ENCODE data around the gene NFIA.
A peak's percentile ranks its signal among the peaks of the same experiment; 100 is the strongest.

The NFIA gene

DNA sequence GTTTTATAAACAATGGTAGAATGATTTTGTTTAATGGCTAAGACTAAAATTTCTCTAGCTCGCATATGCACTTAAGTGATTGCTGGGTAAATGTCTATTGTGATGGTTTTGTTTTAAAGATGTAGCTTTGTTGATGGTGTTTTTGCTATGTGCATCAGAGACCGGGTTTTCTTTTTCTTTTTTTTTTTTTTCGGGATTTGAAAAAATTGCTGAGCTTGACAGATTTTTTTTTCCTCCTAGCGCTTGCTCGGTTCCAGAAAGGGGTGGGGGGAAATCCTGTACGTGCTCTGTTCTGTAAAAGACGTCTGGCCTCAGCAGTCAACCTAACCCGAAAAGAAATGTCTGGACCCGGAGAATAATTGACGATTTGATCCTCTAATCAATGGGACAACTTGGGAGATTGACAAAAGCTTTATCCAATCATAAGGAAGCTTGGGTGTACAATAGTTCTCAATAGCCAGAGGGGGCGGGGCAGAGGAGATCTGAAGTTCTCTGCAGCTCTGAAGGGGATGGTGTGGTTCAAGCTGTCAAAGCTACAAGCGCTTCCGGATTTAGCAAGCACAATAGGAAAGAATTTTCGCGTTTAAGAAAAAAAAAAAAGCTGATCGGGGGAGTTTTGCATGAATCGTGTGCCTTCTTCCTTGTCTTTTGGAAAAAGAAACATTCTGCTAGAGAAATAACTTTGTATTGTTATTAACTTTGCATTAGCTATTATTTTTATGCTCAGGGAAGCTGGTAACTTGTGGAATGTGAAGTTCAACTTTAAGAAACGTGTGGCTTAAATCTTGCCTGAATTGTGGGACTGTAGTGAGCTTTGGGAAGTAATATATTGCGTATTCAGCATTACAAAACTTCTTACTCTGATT is 4.5 kb upstream of the NFIA start:
- peak; percentile 100 for DNase-seq
- Histone ChIP-seq H3K27ac (peak overlapping the region; percentile 64), H3K4me3 (ENCODE audit: low read depth, low read length) (peak overlapping the region; percentile 67), H3K27me3 (replicated peaks) (no peaks in the 10 kb centered on the region), H3K36me3 (replicated peaks) (no peaks in the 10 kb centered on the region)
- TF ChIP-seq, protein P1, sequence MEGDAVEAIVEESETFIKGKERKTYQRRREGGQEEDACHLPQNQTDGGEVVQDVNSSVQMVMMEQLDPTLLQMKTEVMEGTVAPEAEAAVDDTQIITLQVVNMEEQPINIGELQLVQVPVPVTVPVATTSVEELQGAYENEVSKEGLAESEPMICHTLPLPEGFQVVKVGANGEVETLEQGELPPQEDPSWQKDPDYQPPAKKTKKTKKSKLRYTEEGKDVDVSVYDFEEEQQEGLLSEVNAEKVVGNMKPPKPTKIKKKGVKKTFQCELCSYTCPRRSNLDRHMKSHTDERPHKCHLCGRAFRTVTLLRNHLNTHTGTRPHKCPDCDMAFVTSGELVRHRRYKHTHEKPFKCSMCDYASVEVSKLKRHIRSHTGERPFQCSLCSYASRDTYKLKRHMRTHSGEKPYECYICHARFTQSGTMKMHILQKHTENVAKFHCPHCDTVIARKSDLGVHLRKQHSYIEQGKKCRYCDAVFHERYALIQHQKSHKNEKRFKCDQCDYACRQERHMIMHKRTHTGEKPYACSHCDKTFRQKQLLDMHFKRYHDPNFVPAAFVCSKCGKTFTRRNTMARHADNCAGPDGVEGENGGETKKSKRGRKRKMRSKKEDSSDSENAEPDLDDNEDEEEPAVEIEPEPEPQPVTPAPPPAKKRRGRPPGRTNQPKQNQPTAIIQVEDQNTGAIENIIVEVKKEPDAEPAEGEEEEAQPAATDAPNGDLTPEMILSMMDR (IDR thresholded peaks at IDR 0.05; ENCODE audit: low read depth, low read length, missing control alignments), result no peak
- in situ Hi-C loops (cut with HindIII; ENCODE audit: low pct_ligation_motif_present, low sequenced_read_pairs), result no loop called here

DNA sequence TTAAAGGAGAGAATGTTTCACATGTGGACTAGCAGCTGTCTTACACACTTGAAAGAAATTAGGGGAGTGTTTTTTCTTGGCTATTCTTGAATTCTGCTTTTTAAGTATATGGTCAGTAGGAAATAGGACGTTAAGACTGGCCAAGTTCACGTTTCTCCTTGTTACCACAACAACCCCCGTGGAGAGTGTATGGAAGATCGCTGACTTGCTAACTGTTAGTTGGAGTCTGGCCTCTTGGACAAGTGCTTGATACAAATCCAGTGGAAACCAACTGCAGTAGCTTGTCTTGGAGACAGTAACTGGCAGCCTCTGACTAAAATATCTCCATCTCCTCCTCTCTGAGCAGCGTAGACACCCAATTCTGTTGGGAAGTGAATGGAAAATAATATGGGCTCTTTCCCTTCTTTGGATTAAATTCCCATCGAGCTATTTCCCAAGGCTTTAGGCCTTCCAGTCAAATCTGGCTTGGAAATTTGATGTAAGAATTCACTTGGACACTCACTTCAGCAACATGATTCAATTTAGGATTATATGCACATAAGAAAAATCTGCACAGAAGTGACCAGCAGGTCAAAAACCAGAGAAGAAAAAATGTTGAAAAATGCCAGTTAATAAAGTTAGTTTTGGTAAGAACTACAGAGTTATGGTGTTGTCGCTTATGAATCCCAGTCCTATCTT is 3.6 kb upstream of the NFIA start:
- no peaks in the 10 kb centered on the region for H3K36me3 ChIP-seq (replicated peaks)
- DNase-seq, result no peak
- peak overlapping the region; percentile 39 for H3K4me3 ChIP-seq (ENCODE audit: low read depth, low read length)
- peak overlapping the region; percentile 0 for H3K27ac ChIP-seq
- TF ChIP-seq, protein P1 (IDR thresholded peaks at IDR 0.05; ENCODE audit: low read depth, low read length, missing control alignments), result no peak
- no peaks in the 10 kb centered on the region for H3K27me3 ChIP-seq (replicated peaks)
- in situ Hi-C loops (cut with HindIII; ENCODE audit: low pct_ligation_motif_present, low sequenced_read_pairs), result no loop called here

DNA sequence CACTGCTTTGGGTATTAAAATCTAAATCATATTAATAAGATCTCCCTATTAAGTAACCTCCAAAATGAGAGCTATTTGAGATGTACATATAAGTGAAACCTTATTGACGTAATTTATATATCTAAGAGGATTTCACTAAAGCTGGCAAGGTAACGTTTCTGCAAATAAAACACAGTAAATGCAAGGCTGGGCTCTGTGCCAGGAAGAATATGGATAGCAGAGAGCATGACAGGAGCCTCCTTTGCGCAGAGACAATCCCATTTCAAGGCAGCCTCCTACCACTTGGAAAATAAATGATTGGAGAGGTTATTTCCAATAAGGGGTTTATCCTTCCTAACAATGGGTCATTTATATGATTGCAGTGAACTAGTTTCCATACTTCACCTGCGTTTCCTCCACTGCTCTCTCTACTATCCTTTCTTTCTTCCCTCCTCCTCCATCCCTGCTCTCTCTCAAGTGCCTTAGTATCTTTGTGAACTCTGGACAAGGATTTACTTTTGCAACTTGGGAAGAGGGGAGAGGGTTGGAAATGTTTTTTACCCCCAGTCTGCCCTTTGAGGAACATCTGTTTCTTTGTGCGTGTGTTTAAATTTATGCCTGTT is 3.0 kb upstream of the NFIA start:
- in situ Hi-C loops (cut with HindIII; ENCODE audit: low pct_ligation_motif_present, low sequenced_read_pairs), result no loop called here
- no peak for DNase-seq
- H3K36me3 ChIP-seq (replicated peaks), result no peaks in the 10 kb centered on the region
- H3K4me3 ChIP-seq (ENCODE audit: low read depth, low read length), result peak overlapping the region; percentile 42
- H3K27ac ChIP-seq, result no peak overlapping the region
- TF ChIP-seq, protein P1 (IDR thresholded peaks at IDR 0.05; ENCODE audit: low read depth, low read length, missing control alignments), result no peak
- no peaks in the 10 kb centered on the region for H3K27me3 ChIP-seq (replicated peaks)

DNA sequence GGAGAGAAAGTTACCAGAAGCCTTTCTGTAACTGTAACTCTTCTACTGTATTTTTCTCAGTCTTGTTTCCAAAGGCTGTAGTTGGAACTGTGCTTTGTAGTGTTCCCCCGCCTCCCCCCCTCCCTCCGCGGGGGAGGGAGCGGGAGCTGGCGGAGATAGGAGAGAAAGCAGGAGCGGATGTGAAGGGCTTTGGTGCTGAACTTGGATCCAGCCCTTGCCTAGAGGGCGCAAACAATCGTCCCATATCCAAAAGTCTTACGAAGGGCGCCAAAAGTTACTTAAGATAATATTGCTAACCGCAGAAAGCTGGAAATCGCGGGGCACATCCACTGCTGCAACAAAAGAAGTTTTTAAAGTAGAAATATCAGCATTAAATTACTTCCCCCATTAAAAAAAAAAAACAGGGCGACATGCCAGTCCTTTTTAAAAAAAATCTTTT is 2.4 kb upstream of the NFIA start:
- in situ Hi-C loops (cut with HindIII; ENCODE audit: low pct_ligation_motif_present, low sequenced_read_pairs), result no loop called here
- no peak overlapping the region for H3K27ac ChIP-seq
- H3K27me3 ChIP-seq (replicated peaks), result no peaks in the 10 kb centered on the region
- no peaks in the 10 kb centered on the region for H3K36me3 ChIP-seq (replicated peaks)
- DNase-seq, result peak; percentile 57
- H3K4me3 ChIP-seq (ENCODE audit: low read depth, low read length), result peak overlapping the region; percentile 42
- TF ChIP-seq, protein P1 (IDR thresholded peaks at IDR 0.05; ENCODE audit: low read depth, low read length, missing control alignments), result peak; percentile 49

DNA sequence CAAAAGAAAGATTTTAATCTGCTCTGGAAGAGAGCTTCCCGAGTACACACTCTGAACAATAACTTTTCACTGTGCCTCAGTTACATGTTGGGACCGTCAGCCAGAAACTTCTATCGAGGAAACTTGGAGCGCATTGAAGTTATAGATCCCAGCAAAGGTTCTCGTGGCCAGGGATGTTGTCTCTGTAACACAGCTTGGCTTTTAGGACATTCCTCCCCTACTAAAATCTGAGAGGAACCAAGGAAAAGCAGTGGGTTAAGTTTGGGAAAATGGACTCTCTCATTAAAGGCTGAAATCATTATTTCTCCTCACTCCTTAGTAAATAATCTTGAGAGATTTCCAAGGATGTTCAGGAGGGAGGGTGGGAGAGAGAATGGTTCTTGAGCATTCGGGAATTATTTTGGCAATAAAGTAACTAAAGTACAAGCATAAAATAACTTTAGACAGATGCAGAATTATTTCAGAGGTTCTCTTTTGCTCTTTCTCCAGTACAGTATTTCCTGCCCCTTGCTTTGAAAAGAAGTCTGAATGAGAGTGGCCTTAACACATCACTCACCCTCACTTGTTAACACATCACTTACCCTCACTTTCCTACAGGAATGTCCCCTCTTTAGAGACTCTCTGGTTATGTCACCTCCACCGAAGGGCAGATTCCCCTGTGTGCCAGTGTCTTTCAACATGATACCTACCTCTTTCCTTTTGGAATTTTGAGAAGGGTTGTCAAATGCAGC is 1.8 kb upstream of the NFIA start:
- TF ChIP-seq, protein P1 (IDR thresholded peaks at IDR 0.05; ENCODE audit: low read depth, low read length, missing control alignments), result no peak
- DNase-seq, result no peak
- Histone ChIP-seq H3K4me3 (ENCODE audit: low read depth, low read length) (no peak overlapping the region), H3K36me3 (replicated peaks) (no peaks in the 10 kb centered on the region), H3K27ac (no peak overlapping the region), H3K27me3 (replicated peaks) (no peaks in the 10 kb centered on the region)
- in situ Hi-C loops (cut with HindIII; ENCODE audit: low pct_ligation_motif_present, low sequenced_read_pairs), result no loop called here
